HuH-7.5 (cell line): ENCODE measurements around the gene ATXN1.

ENCODE experiments used
- DNase-seq: peaks from one replicate; pipeline ENCODE4 v3.0.0; 2011; ENCODE audit warnings: low spot score

ATXN1 gene

DNA sequence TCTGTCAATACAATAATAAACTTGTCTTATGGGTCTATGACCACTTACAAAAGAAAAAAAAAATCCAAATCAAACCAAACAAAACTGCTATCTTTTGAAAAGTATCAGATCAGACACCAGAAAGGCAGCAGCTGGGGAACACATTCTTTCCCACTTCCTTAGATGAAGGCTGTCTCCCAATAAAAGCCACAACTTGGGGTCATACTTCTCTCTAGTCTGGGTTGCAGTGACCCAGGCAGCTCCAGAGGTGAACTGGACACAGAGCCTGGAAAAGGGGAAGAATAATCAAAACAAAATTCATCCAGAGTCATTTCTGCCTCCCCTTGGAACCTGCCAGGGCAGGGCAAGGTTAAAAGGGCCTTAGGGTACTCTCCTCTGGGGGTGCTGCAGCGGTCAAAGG lies 19.1 kb downstream of the ATXN1 start:
- DNase-seq: no peak

DNA sequence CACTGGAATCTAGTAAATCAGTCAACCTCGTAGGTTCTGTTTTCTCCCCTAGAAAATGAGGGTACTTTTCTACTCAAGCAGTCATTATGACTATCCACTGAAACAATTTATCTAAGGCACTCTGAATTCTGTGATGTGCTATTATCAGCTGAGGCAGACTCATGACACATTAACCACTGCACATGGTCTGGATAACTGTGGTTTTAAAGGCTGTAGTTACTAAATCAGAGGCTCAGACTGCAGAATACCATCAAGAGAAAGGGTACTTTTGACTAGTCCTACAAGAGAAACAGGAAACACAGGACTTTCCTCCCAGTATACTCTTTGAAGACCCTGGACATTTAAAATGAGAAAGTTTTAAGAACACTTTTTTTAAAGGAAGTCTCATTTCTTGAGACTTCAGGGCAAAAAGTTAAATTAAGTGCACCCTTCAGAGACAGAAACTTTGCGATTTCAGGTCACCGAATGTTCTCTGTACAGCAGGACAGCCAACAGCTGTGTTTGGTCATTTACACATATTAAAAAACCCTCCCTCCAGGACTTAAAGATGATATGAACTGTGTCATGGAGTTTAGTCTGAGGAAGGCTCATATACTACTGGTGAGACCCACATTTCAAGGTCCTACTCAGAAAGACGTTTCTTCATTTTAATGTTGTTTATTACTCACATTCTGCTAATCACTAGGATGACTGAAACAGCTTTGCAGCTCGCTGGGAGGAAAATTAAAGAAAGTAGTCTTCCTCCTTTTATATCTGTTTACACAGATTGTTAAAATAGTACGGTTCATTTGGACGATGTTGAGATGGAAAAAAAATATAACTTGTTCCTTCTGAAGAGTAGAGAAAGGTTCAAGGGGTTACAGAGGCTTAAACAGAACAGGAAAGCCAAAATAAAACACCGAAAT lies 19.9 kb downstream of the ATXN1 start:
- no peak for DNase-seq

GRCh38 chr6:16740097-16740496 lies 21.2 kb downstream of the ATXN1 start:
- no peak for DNase-seq

GRCh38 chr6:16739329-16739801 lies 21.9 kb downstream of the ATXN1 start:
- no peak for DNase-seq

DNA sequence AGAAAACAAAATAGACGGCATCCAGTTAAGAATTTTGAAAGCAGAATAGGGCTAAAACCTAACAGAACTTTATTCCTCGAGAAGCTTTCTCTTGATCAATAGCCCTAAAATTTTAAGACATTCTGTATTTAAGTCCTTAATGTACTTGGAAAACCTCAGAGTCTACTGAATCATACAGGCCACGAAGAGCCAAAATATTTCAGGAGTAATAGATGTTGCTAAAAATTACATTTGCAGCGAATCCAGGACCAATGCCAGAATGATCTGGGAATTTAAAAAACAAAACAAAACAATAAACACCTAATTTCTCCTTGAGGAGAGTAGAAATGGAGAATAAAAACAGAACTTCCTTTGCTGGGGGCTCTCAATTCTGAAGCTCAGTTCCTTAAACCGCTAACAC lies 23.3 kb downstream of the ATXN1 start:
- DNase-seq: no peak

DNA sequence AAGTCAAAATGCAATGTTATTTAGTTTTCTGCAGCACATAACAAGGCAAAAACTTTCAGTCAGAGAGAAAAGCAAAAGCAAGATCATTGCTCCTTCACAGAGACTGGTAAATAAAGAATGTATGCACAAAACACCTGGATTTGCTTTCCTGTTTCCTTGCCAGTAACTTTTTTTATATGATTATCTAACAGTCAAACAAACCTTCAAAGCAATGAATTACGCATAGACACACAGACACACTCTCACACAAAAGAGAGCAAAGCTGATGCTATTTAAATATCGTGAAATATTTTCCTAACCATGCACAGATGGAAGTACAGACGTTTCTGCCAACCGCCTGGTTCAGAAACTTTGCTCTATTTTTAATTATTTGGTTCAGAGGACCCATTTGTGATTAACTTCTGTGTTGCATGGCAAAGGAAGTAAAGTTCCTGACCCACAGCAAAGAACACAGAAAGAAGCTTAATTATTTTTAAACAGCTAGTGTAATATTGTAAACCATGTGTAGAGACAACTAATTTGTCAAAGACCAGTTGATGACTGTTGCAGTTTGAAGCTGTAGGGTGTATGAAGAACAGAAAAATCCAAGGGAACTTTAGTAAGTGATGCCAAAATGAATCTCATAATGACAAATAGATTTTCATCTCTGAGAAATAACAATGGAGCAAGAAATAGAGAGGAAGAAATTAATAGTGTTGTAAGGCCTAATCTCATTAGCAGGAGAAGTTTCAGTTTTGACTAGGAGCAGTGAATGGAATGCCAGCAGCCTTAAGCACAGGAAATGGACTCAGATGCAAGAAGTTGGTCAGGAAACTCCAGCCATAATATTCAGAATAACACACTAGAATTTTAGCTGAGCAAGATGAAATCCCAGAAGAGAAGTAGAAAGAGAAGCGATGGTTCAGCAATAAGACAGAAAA lies 24.1 kb downstream of the ATXN1 start:
- no peak for DNase-seq

DNA sequence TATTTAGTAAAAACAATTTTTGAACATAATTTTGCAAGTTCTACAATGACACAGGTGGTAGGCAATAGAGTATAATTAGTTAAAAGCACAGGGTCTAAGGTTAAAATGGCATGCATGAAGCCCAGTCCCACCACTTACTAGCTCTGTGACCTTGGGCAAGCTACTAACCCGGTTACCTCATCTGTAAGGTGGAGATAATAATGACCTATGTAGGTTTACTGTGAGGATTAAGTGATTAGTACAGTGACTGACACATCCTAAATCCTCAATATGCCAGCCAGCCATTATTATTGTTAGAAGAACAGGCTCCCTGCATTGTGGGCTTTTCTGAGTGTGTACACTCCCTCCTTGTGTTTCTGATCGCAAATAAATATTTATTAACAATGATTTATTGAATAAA lies 26.2 kb downstream of the ATXN1 start:
- no peak for DNase-seq

DNA sequence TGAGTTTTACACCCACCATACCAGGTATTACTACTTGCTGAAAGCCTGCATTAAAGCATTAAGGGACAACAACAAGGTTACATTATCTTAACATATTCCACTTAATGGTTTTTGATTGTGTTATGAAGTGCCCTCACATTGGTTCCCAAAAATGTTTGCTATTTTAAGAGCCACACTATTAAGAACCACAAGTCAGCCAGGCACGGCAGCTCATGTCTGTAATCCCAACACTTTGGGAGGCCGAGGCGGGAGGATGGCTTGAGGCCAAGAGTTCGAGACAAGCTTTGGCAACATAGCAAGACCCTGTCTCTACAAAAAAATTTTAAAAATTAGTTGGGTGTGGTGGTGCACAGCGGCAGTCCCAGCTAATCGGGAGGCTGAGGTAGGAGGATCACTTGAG lies 28.2 kb downstream of the ATXN1 start:
- no peak for DNase-seq

DNA sequence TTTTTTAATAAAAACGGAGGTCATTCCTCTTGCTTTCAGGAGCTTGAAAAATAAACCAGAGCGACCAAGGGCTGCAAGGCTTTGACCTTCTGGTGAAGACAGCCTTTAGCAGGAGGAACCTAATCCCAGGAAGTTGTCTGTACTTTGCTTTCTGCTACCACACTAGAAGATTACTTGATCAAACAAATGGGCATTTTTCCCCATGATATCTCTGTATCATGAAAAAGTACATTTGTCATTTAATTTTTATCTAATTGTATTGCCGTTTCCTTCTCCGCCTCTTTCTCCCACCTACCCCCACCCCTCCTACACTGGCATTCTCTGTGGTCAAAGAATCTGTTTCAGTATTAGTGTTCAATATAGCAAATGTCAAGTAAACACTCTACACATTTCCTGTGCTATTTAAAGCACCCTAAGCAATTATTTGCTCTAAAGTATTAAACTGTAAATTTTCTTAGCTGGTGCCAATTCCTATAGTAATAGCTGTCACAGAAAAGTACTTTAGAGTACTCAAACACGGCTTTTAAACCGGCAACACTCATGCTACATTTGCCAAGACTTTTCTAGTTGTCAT lies 29.7 kb downstream of the ATXN1 start:
- no peak for DNase-seq

DNA sequence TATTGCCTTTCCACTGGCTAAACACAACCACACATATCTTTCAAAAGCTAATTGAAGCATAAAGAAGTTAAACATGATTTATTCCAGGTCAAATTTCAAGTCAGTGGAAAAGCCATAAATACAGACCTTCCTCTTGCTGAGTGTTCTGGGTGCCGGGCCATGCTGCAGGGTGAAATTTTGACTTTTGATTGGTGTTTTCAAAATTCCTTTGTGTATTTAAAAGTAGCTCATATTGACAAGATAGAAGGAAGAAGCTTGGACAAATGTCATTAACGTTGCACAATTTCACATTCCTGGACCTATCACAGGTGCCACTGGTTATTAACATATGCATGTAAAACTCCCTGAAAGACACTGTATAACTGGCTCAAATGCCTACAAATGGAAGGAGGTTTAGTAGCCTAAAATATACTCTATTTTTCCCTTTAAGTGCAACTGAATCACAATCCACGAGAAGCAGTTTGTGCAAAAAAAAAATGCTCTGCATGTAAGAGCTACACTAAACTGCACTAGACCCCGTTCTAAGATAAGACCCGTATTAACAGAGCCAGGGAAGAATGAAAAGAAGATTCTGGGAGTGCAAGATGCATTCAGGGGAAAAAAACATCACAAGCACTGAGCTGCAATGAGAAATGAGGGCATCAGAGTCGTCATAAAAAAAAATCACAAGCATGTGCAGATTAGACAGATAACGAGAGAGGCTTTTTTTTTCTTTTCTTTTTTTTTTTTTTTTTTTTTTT lies 30.4 kb downstream of the ATXN1 start:
- no peak for DNase-seq

DNA sequence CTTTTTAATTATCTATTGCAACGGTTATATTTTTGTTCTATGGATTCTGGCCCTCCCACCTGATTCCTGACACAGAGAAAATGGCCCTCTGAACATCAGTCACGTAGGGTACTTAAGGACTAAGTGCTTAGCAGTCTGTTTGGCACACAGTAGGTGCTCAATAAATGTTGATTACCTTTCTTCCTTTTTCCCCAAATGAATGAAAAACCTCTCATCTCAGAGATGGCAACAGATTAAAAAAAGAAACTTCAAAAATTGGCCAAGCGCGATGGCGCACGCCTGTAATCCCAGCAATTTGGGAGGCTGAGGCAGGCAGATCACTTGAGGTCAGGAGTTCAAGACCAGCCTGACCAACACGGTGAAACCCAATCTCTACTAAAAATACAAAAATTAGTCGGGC lies 31.5 kb downstream of the ATXN1 start:
- DNase-seq: no peak

DNA sequence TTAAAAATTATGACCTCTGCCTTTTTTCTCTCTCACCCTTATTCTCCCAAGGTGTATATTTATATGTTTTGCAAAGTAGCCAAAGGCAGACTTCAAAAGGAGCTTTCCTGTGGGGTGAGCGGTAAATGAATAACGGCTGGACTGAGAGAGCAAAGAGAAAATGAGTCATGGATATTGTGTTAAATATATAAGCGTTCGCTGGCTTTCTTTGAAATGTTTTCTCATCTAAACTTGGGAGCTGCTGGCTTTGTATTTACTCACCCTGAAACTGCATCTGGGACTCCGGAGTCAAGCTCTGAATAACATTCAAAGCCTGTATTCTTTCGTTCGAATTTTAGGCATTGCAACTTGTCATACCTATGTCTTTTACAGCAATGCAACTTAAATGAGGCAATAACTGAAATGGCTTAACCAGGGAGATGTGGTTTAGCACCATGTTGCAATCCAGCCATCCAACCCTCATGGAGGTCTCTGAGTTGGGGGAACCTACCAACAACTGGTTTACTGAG lies 32.0 kb downstream of the ATXN1 start:
- no peak for DNase-seq

GRCh38 chr6:16728513-16729182 lies 32.6 kb downstream of the ATXN1 start:
- DNase-seq: no peak

GRCh38 chr6:16727996-16728395 lies 33.3 kb downstream of the ATXN1 start:
- DNase-seq: no peak

GRCh38 chr6:16725145-16725864 lies 36.0 kb downstream of the ATXN1 start:
- no peak for DNase-seq

- no peak for DNase-seq
These were observed 37.4 kb downstream of the ATXN1 start for GRCh38 chr6:16723826-16724225.

DNA sequence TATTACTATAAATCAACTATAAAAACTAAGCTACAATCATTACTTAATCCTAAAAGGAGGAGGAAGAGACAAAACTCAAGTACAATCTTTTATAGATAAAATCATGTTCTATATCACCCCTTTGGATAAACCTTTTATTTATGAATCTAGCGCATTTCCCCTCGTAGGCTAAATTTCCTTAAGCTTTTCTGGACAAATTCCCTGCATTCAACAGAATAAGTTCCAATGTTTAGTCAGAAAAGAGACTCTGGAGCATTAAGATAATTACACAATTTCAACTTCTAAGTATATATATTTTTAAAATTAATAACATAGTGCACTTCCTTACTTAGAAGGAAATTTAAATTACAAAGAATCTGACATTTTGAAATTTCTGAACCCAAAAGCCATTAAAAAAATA lies 37.9 kb downstream of the ATXN1 start:
- no peak for DNase-seq

- no peak for DNase-seq
These were observed 38.6 kb downstream of the ATXN1 start for GRCh38 chr6:16722630-16723029.

GRCh38 chr6:16721977-16722376 lies 39.3 kb downstream of the ATXN1 start:
- no peak for DNase-seq

- DNase-seq: no peak
These were observed 40.4 kb downstream of the ATXN1 start for GRCh38 chr6:16720861-16721260.
